Measurements from ENCODE around the gene TBC1D14.

Gene TBC1D14

DNA sequence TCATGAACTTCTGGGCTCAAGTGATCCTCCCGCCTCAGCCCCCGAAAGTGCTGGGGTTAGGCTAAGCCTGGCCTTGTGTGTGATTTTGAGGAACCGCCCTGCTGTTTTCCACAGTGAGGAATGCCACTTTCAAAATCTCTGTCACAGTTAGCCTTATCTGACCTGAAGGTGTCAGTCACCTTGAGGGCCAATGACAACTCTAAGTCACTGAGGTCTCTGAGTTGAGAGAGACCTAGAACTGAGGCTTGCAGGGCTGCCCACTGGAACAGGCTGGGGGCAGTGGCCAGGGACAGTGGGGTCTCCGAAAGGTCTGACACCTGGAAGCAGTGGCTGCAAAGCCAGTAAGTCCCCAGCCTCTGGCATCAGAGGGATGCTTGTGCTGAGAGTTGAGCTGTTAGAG is 139.7 kb downstream of the TBC1D14 start:
- no peak for ATAC-seq
- TF ChIP-seq, protein P1, sequence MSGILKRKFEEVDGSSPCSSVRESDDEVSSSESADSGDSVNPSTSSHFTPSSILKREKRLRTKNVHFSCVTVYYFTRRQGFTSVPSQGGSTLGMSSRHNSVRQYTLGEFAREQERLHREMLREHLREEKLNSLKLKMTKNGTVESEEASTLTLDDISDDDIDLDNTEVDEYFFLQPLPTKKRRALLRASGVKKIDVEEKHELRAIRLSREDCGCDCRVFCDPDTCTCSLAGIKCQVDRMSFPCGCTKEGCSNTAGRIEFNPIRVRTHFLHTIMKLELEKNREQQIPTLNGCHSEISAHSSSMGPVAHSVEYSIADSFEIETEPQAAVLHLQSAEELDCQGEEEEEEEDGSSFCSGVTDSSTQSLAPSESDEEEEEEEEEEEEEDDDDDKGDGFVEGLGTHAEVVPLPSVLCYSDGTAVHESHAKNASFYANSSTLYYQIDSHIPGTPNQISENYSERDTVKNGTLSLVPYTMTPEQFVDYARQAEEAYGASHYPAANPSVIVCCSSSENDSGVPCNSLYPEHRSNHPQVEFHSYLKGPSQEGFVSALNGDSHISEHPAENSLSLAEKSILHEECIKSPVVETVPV (CRISPR knock-in tag; IDR thresholded peaks at IDR 0.05), result no peak
- no peak for TF ChIP-seq ZFP3 (CRISPR knock-in tag; IDR thresholded peaks at IDR 0.05)
- no peak for TF ChIP-seq ZNF8 (CRISPR knock-in tag; IDR thresholded peaks at IDR 0.05)
- TF ChIP-seq ARNTL (CRISPR knock-in tag; IDR thresholded peaks at IDR 0.05; ENCODE audit: borderline replicate concordance, low read depth), result no peak
- no peak for TF ChIP-seq TCF4 (CRISPR knock-in tag; IDR thresholded peaks at IDR 0.05; ENCODE audit: borderline replicate concordance)
- TF ChIP-seq OSR1 (CRISPR knock-in tag; IDR thresholded peaks at IDR 0.05), result no peak
- TF ChIP-seq ZNF565 (CRISPR knock-in tag; conservative IDR thresholded peaks at IDR 0.05; ENCODE audit: low read depth), result no peak
- TF ChIP-seq ISL1 (CRISPR knock-in tag; IDR thresholded peaks at IDR 0.05), result no peak
- TF ChIP-seq, protein P2, sequence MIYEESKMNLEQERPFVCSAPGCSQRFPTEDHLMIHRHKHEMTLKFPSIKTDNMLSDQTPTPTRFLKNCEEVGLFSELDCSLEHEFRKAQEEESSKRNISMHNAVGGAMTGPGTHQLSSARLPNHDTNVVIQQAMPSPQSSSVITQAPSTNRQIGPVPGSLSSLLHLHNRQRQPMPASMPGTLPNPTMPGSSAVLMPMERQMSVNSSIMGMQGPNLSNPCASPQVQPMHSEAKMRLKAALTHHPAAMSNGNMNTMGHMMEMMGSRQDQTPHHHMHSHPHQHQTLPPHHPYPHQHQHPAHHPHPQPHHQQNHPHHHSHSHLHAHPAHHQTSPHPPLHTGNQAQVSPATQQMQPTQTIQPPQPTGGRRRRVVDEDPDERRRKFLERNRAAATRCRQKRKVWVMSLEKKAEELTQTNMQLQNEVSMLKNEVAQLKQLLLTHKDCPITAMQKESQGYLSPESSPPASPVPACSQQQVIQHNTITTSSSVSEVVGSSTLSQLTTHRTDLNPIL (CRISPR knock-in tag; IDR thresholded peaks at IDR 0.05; ENCODE audit: low read depth), result no peak
- no peak for TF ChIP-seq ESRRG (CRISPR knock-in tag; IDR thresholded peaks at IDR 0.05)
- TF ChIP-seq TOX (CRISPR knock-in tag; IDR thresholded peaks at IDR 0.05; ENCODE audit: borderline replicate concordance), result no peak
- TF ChIP-seq, protein P3, sequence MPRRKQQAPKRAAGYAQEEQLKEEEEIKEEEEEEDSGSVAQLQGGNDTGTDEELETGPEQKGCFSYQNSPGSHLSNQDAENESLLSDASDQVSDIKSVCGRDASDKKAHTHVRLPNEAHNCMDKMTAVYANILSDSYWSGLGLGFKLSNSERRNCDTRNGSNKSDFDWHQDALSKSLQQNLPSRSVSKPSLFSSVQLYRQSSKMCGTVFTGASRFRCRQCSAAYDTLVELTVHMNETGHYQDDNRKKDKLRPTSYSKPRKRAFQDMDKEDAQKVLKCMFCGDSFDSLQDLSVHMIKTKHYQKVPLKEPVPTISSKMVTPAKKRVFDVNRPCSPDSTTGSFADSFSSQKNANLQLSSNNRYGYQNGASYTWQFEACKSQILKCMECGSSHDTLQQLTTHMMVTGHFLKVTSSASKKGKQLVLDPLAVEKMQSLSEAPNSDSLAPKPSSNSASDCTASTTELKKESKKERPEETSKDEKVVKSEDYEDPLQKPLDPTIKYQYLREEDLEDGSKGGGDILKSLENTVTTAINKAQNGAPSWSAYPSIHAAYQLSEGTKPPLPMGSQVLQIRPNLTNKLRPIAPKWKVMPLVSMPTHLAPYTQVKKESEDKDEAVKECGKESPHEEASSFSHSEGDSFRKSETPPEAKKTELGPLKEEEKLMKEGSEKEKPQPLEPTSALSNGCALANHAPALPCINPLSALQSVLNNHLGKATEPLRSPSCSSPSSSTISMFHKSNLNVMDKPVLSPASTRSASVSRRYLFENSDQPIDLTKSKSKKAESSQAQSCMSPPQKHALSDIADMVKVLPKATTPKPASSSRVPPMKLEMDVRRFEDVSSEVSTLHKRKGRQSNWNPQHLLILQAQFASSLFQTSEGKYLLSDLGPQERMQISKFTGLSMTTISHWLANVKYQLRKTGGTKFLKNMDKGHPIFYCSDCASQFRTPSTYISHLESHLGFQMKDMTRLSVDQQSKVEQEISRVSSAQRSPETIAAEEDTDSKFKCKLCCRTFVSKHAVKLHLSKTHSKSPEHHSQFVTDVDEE (CRISPR knock-in tag; IDR thresholded peaks at IDR 0.05), result no peak
- TF ChIP-seq ZC3H10 (CRISPR knock-in tag; IDR thresholded peaks at IDR 0.05), result no peak
- no peak for TF ChIP-seq CSDC2 (CRISPR knock-in tag; IDR thresholded peaks at IDR 0.05)

DNA sequence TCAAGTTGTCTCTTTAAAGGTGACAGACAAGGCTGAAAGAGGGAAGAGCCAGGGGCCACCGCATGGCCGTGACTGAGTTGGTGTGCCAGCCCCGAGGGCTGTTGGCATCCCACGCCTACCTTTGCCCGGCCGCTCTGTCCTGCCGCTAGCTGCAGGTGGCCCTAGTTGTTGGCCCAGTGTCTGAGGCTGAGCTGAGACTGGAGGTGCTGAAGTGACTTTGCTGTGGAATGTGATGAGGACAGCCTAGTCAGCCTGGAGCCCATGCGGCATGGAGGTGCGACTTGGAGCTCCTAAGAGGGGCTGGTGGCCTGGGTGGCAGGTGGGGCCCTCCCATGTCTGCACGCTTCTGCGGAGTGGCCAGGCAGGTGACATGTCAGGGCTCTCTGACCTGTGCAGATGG is 140.1 kb downstream of the TBC1D14 start:
- ATAC-seq, result no peak
- TF ChIP-seq, protein P2 (CRISPR knock-in tag; IDR thresholded peaks at IDR 0.05; ENCODE audit: low read depth), result no peak
- no peak for TF ChIP-seq ZNF565 (CRISPR knock-in tag; conservative IDR thresholded peaks at IDR 0.05; ENCODE audit: low read depth)
- no peak for TF ChIP-seq ARNTL (CRISPR knock-in tag; IDR thresholded peaks at IDR 0.05; ENCODE audit: borderline replicate concordance, low read depth)
- TF ChIP-seq PPARA (CRISPR knock-in tag; IDR thresholded peaks at IDR 0.05; ENCODE audit: borderline replicate concordance), result no peak
- no peak for TF ChIP-seq ZNF70 (CRISPR knock-in tag; IDR thresholded peaks at IDR 0.05)
- no peak for TF ChIP-seq ZNF8 (CRISPR knock-in tag; IDR thresholded peaks at IDR 0.05)
- TF ChIP-seq, protein P3 (CRISPR knock-in tag; IDR thresholded peaks at IDR 0.05), result no peak
- no peak for TF ChIP-seq OSR1 (CRISPR knock-in tag; IDR thresholded peaks at IDR 0.05)
- TF ChIP-seq ZC3H10 (CRISPR knock-in tag; IDR thresholded peaks at IDR 0.05), result no peak
- TF ChIP-seq SNAI2 (CRISPR knock-in tag; IDR thresholded peaks at IDR 0.05), result no peak
- TF ChIP-seq, protein P4, sequence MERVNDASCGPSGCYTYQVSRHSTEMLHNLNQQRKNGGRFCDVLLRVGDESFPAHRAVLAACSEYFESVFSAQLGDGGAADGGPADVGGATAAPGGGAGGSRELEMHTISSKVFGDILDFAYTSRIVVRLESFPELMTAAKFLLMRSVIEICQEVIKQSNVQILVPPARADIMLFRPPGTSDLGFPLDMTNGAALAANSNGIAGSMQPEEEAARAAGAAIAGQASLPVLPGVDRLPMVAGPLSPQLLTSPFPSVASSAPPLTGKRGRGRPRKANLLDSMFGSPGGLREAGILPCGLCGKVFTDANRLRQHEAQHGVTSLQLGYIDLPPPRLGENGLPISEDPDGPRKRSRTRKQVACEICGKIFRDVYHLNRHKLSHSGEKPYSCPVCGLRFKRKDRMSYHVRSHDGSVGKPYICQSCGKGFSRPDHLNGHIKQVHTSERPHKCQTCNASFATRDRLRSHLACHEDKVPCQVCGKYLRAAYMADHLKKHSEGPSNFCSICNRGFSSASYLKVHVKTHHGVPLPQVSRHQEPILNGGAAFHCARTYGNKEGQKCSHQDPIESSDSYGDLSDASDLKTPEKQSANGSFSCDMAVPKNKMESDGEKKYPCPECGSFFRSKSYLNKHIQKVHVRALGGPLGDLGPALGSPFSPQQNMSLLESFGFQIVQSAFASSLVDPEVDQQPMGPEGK (CRISPR knock-in tag; IDR thresholded peaks at IDR 0.05; ENCODE audit: borderline replicate concordance), result no peak
